GM06990 (cell line): ENCODE results near the gene CACNA2D3.

Experiments
- DNase-seq: peaks from one replicate; pipeline ENCODE4 v3.0.0-alpha.2; 2011; ENCODE audit not compliant: insufficient read length; ENCODE audit errors: extremely low read depth
- H3K27me3 ChIP-seq: replicated peaks from 2 replicates; pipeline ENCODE4 v1.6.0; 2011; ENCODE audit warnings: low read length; ENCODE audit not compliant: control insufficient read depth, insufficient read depth
- H3K36me3 ChIP-seq: 2 replicates; pipeline ENCODE4 v1.5.1; 2011; ENCODE audit warnings: low read length; ENCODE audit not compliant: control insufficient read depth, insufficient read depth
- H3K4me3 ChIP-seq: replicated peaks from 2 replicates; pipeline ENCODE4 v1.5.1; 2011; ENCODE audit warnings: low read depth, mild to moderate bottlenecking, control low read depth, low read length
- CTCF ChIP-seq: IDR thresholded peaks from 2 replicates; pipeline ENCODE4 v1.5.1; 2011; ENCODE audit warnings: low read length, control low read depth, mild to moderate bottlenecking, inconsistent platforms; ENCODE audit not compliant: insufficient read depth, poor library complexity, severe bottlenecking

CACNA2D3 gene

GRCh38 chr3:54681706-54682105 lies 559.4 kb downstream of the CACNA2D3 start:
- no peak for TF ChIP-seq CTCF
- DNase-seq = no peak
- H3K27me3 ChIP-seq = no peaks in the 10 kb centered on the region
- no peaks in the 10 kb centered on the region for H3K36me3 ChIP-seq
- H3K4me3 ChIP-seq = no peak overlapping the region

GRCh38 chr3:54685213-54685612 lies 562.9 kb downstream of the CACNA2D3 start:
- no peaks in the 10 kb centered on the region for H3K36me3 ChIP-seq
- no peak for DNase-seq
- no peak for TF ChIP-seq CTCF
- no peak overlapping the region for H3K4me3 ChIP-seq
- H3K27me3 ChIP-seq = no peaks in the 10 kb centered on the region

- DNase-seq = no peak
- no peaks in the 10 kb centered on the region for H3K27me3 ChIP-seq
- H3K36me3 ChIP-seq = no peaks in the 10 kb centered on the region
- TF ChIP-seq CTCF = no peak
- H3K4me3 ChIP-seq = no peak overlapping the region
Observed at GRCh38 chr3:54691289-54691771, 569.0 kb downstream of the CACNA2D3 start.

GRCh38 chr3:54696313-54696712 lies 574.0 kb downstream of the CACNA2D3 start:
- no peak for DNase-seq
- Histone ChIP-seq H3K36me3 (no peaks in the 10 kb centered on the region), H3K27me3 (no peaks in the 10 kb centered on the region), H3K4me3 (no peak overlapping the region)
- TF ChIP-seq CTCF = no peak

GRCh38 chr3:54698054-54698453 lies 575.7 kb downstream of the CACNA2D3 start:
- no peak for DNase-seq
- H3K4me3 ChIP-seq = no peak overlapping the region
- no peaks in the 10 kb centered on the region for H3K36me3 ChIP-seq
- no peaks in the 10 kb centered on the region for H3K27me3 ChIP-seq
- no peak for TF ChIP-seq CTCF

- no peak for DNase-seq
- Histone ChIP-seq H3K27me3 (no peaks in the 10 kb centered on the region), H3K36me3 (no peaks in the 10 kb centered on the region), H3K4me3 (no peak overlapping the region)
- TF ChIP-seq CTCF = no peak
Observed at GRCh38 chr3:54703923-54704322, 581.6 kb downstream of the CACNA2D3 start.
